ENCODE measurements around the gene MED13.

Gene MED13

DNA sequence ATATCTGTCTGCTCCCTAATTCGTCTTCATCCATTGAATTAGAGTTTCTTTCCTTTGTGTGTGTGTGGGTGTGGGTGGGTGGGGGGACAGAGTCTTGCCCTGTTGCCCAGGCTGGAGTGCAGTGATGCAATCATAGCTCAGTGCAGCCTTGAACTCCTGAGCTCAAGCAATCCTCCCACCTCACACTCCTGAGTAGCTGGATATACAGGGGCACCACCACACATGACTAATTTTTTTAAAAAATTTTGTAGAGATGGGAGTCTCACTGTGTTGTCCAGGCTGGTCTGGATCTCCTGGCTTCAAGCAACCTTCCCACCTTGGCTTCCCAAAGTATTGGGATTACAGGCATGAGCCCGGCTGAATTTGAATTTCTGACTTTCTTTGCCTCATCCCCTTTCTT is 34.5 kb upstream of the MED13 start:
- H3K4me3 ChIP-seq (ENCODE audit: insufficient read depth in 1 of 2, low read depth in 1 of 2, low read length in 2 of 2): no peak overlapping the region
- 94% methylated on average over 1 of the region's 2 CpGs for WGBS
- no peak overlapping the region for H3K4ac ChIP-seq (ENCODE audit: low read depth in 1 of 2, low read length in 2 of 2)
- no peak overlapping the region for H2AK5ac ChIP-seq (ENCODE audit: low read length, severe bottlenecking)
- H3K79me1 ChIP-seq (replicated peaks; ENCODE audit: low read length, poor library complexity, severe bottlenecking): no peaks in the 10 kb centered on the region
- H2BK5ac ChIP-seq (ENCODE audit: low read depth, low read length, poor library complexity, severe bottlenecking): no peak overlapping the region
- H2BK120ac ChIP-seq (ENCODE audit: low read depth, low read length): no peak overlapping the region
- no peaks in the 10 kb centered on the region for H3K9me3 ChIP-seq (ENCODE audit: control insufficient read depth, low read length)
- H2BK12ac ChIP-seq (ENCODE audit: low read length in 2 of 2): no peak overlapping the region
- no peak overlapping the region for H3K23ac ChIP-seq (ENCODE audit: low read length in 2 of 2)
- no peak overlapping the region for H3K27ac ChIP-seq (ENCODE audit: low read length, poor library complexity, severe bottlenecking)
- no peak overlapping the region for H3K18ac ChIP-seq (ENCODE audit: low read depth in 1 of 2, low read length in 2 of 2)
- no peak overlapping the region for H3K4me2 ChIP-seq (ENCODE audit: low read length, poor library complexity, severe bottlenecking)
- DNase-seq: no peak
- H3K36me3 ChIP-seq (ENCODE audit: control insufficient read depth in 1 of 2, insufficient read depth in 2 of 2, low read depth in 1 of 2, low read length in 2 of 2): no peaks in the 10 kb centered on the region
- H2AFZ ChIP-seq (ENCODE audit: low read depth, low read length): no peak overlapping the region
- H3K14ac ChIP-seq (ENCODE audit: low read length in 2 of 2): no peak overlapping the region
- no peak overlapping the region for H4K91ac ChIP-seq (ENCODE audit: low read length)
- no peak overlapping the region for H2BK15ac ChIP-seq (ENCODE audit: low read depth, poor library complexity, severe bottlenecking)
- no peak overlapping the region for H3K9ac ChIP-seq (ENCODE audit: low read length)
- H3K4me1 ChIP-seq (ENCODE audit: control insufficient read depth, insufficient read depth, low read depth, low read length): no peaks in the 10 kb centered on the region
- peaks cover 0 to 13% of the 10 kb centered on the region in 2 experiments for H3K27me3 ChIP-seq (ENCODE audit: control insufficient read depth in 1 of 2, insufficient read depth in 1 of 2, low read length in 2 of 2)
- H4K8ac ChIP-seq (ENCODE audit: low read length): no peak overlapping the region

DNA sequence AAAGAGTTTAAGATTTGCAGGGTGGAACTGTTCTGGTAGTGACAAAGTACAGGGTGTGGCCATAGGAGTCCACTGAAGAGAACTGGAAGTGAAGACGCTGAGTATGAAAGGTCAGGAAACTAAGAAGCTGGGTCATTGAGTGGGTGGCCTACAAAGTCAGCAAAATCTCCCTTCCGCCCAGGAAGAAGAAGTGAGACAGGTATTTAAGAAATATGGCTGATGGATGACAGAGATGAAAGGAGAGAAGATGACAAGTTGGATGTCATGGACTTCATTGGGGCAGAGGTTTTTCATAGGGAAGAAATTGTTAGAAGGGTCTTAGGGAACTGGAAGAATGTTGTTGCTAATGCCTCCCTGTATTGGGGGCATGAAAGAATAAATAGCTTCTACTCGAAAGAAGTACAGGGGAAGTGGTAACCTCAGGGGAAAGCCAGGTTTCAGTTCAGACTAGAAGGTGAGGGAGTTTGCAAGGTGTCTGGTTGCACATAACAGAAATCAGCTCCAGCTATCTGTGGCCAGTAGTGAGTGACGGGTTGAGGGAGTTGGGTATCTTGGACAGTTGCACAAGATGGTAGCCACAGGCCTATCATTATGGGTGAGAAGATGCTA is 33.6 kb upstream of the MED13 start:
- no peak overlapping the region for H3K4ac ChIP-seq (ENCODE audit: low read depth in 1 of 2, low read length in 2 of 2)
- H4K91ac ChIP-seq (ENCODE audit: low read length): no peak overlapping the region
- H3K14ac ChIP-seq (ENCODE audit: low read length in 2 of 2): no peak overlapping the region
- no peak overlapping the region for H2AK5ac ChIP-seq (ENCODE audit: low read length, severe bottlenecking)
- no peak overlapping the region for H3K18ac ChIP-seq (ENCODE audit: low read depth in 1 of 2, low read length in 2 of 2)
- no peak overlapping the region for H2BK12ac ChIP-seq (ENCODE audit: low read length in 2 of 2)
- WGBS: 92% methylated on average over 4 of the region's 4 CpGs
- no peak overlapping the region for H2BK5ac ChIP-seq (ENCODE audit: low read depth, low read length, poor library complexity, severe bottlenecking)
- no peak overlapping the region for H3K9ac ChIP-seq (ENCODE audit: low read length)
- no peaks in the 10 kb centered on the region for H3K9me3 ChIP-seq (ENCODE audit: control insufficient read depth, low read length)
- no peak overlapping the region for H3K27ac ChIP-seq (ENCODE audit: low read length, poor library complexity, severe bottlenecking)
- H3K79me1 ChIP-seq (replicated peaks; ENCODE audit: low read length, poor library complexity, severe bottlenecking): no peaks in the 10 kb centered on the region
- no peak for DNase-seq
- no peak overlapping the region for H3K23ac ChIP-seq (ENCODE audit: low read length in 2 of 2)
- H3K36me3 ChIP-seq (ENCODE audit: control insufficient read depth in 1 of 2, insufficient read depth in 2 of 2, low read depth in 1 of 2, low read length in 2 of 2): no peaks in the 10 kb centered on the region
- H3K4me1 ChIP-seq (ENCODE audit: control insufficient read depth, insufficient read depth, low read depth, low read length): peaks cover 2% of the 10 kb centered on the region
- H2BK15ac ChIP-seq (ENCODE audit: low read depth, poor library complexity, severe bottlenecking): no peak overlapping the region
- H2BK120ac ChIP-seq (ENCODE audit: low read depth, low read length): no peak overlapping the region
- no peak overlapping the region for H3K4me3 ChIP-seq (ENCODE audit: insufficient read depth in 1 of 2, low read depth in 1 of 2, low read length in 2 of 2)
- H2AFZ ChIP-seq (ENCODE audit: low read depth, low read length): no peak overlapping the region
- H3K4me2 ChIP-seq (ENCODE audit: low read length, poor library complexity, severe bottlenecking): no peak overlapping the region
- peaks cover 0 to 13% of the 10 kb centered on the region in 2 experiments for H3K27me3 ChIP-seq (ENCODE audit: control insufficient read depth in 1 of 2, insufficient read depth in 1 of 2, low read length in 2 of 2)
- H4K8ac ChIP-seq (ENCODE audit: low read length): no peak overlapping the region

DNA sequence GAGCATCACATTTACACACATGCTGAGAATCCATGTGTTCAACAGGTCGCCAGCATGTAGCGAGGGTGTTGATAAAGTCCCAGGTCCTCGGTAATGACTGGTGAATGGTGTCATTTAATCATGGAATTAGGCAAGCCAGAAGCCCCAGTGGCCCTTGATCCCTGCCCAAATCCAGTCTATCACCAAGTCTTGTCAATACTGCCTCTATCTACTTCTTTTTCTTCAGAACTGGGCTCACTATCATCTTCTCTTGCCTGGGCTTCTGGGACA is 31.3 kb upstream of the MED13 start:
- Histone ChIP-seq H3K23ac (ENCODE audit: low read length in 2 of 2) (no peak overlapping the region), H3K4ac (ENCODE audit: low read depth in 1 of 2, low read length in 2 of 2) (no peak overlapping the region), H3K27ac (ENCODE audit: low read length, poor library complexity, severe bottlenecking) (no peak overlapping the region), H3K4me1 (ENCODE audit: control insufficient read depth, insufficient read depth, low read depth, low read length) (peaks cover 4% of the 10 kb centered on the region), H4K91ac (ENCODE audit: low read length) (no peak overlapping the region), H2BK120ac (ENCODE audit: low read depth, low read length) (no peak overlapping the region), H3K9me3 (ENCODE audit: control insufficient read depth, low read length) (no peaks in the 10 kb centered on the region), H3K36me3 (ENCODE audit: control insufficient read depth in 1 of 2, insufficient read depth in 2 of 2, low read depth in 1 of 2, low read length in 2 of 2) (no peaks in the 10 kb centered on the region), H4K8ac (ENCODE audit: low read length) (no peak overlapping the region), H2AFZ (ENCODE audit: low read depth, low read length) (no peak overlapping the region), H3K9ac (ENCODE audit: low read length) (no peak overlapping the region), H2BK15ac (ENCODE audit: low read depth, poor library complexity, severe bottlenecking) (no peak overlapping the region), H2AK5ac (ENCODE audit: low read length, severe bottlenecking) (no peak overlapping the region), H2BK12ac (ENCODE audit: low read length in 2 of 2) (no peak overlapping the region), H3K14ac (ENCODE audit: low read length in 2 of 2) (no peak overlapping the region), H3K4me2 (ENCODE audit: low read length, poor library complexity, severe bottlenecking) (no peak overlapping the region), H3K27me3 (ENCODE audit: control insufficient read depth in 1 of 2, insufficient read depth in 1 of 2, low read length in 2 of 2) (peaks cover 0 to 10% of the 10 kb centered on the region in 2 experiments), H3K4me3 (ENCODE audit: insufficient read depth in 1 of 2, low read depth in 1 of 2, low read length in 2 of 2) (no peak overlapping the region), H2BK5ac (ENCODE audit: low read depth, low read length, poor library complexity, severe bottlenecking) (no peak overlapping the region), H3K18ac (ENCODE audit: low read depth in 1 of 2, low read length in 2 of 2) (no peak overlapping the region), H3K79me1 (replicated peaks; ENCODE audit: low read length, poor library complexity, severe bottlenecking) (no peaks in the 10 kb centered on the region)
- WGBS: 97% methylated on average over 3 of the region's 3 CpGs
- DNase-seq: no peak

DNA sequence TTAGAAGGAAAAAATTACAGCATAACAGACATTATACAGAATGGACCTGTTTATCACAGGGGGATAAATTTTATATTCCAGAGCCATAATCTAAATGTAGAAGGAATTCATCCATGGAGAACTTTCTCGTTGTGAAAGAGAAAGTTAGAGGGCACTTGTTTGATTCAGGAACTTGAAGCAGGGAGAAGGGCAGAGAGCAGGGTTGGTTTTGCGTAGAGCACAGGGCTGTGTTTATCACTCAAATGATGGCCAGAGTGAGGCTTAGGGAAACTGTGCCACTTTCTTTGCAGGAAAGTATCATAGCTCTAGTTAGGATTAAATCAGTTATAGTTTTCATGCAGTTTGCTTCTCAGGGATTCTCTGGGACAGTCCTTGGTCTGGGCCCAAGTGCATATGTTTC is 29.1 kb upstream of the MED13 start:
- Histone ChIP-seq H4K91ac (ENCODE audit: low read length) (no peak overlapping the region), H3K27me3 (ENCODE audit: control insufficient read depth in 1 of 2, insufficient read depth in 1 of 2, low read length in 2 of 2) (peaks cover 0 to 3% of the 10 kb centered on the region in 2 experiments), H4K8ac (ENCODE audit: low read length) (no peak overlapping the region), H2BK12ac (ENCODE audit: low read length in 2 of 2) (no peak overlapping the region), H3K79me1 (replicated peaks; ENCODE audit: low read length, poor library complexity, severe bottlenecking) (no peaks in the 10 kb centered on the region), H3K4ac (ENCODE audit: low read depth in 1 of 2, low read length in 2 of 2) (no peak overlapping the region), H3K18ac (ENCODE audit: low read depth in 1 of 2, low read length in 2 of 2) (no peak overlapping the region), H3K27ac (ENCODE audit: low read length, poor library complexity, severe bottlenecking) (no peak overlapping the region), H3K36me3 (ENCODE audit: control insufficient read depth in 1 of 2, insufficient read depth in 2 of 2, low read depth in 1 of 2, low read length in 2 of 2) (no peaks in the 10 kb centered on the region), H3K4me3 (ENCODE audit: insufficient read depth in 1 of 2, low read depth in 1 of 2, low read length in 2 of 2) (no peak overlapping the region), H3K14ac (ENCODE audit: low read length in 2 of 2) (no peak overlapping the region), H2BK5ac (ENCODE audit: low read depth, low read length, poor library complexity, severe bottlenecking) (no peak overlapping the region), H3K9me3 (ENCODE audit: control insufficient read depth, low read length) (no peaks in the 10 kb centered on the region), H2BK15ac (ENCODE audit: low read depth, poor library complexity, severe bottlenecking) (no peak overlapping the region), H3K23ac (ENCODE audit: low read length in 2 of 2) (no peak overlapping the region), H2BK120ac (ENCODE audit: low read depth, low read length) (no peak overlapping the region), H3K9ac (ENCODE audit: low read length) (peak overlapping the region; percentile 56), H2AFZ (ENCODE audit: low read depth, low read length) (no peak overlapping the region), H2AK5ac (ENCODE audit: low read length, severe bottlenecking) (no peak overlapping the region), H3K4me1 (ENCODE audit: control insufficient read depth, insufficient read depth, low read depth, low read length) (peaks cover 4% of the 10 kb centered on the region), H3K4me2 (ENCODE audit: low read length, poor library complexity, severe bottlenecking) (no peak overlapping the region)
- DNase-seq: peak; percentile 8
- 71% methylated on average over 2 of the region's 2 CpGs for WGBS
